Measurements from ENCODE around the gene CARMIL3.
"Not testable (repeated sequence)": the region's sequence is repeated elsewhere in the genome, so short reads cannot be mapped to it uniquely, and the experiment has no call there.

The CARMIL3 gene

GRCh38 chr14:24051789-24052655 is at the start of gene CARMIL3:
CARMIL3 (plus strand) TSS chr14:24052009; CDS start chr14:24052154, 145 bp downstream.
- peak in 2 of 4 experiments; percentile 16 to 53 for DNase-seq

GRCh38 chr14:24006471-24006816 is 45.4 kb upstream of the CARMIL3 start:
- not testable (repeated sequence) for DNase-seq

- DNase-seq = peak in 3 of 4 experiments; percentile 35 to 56 (median 50)
Observed at GRCh38 chr14:24006817-24007652, 44.8 kb upstream of the CARMIL3 start.

GRCh38 chr14:24011051-24011450 is 40.8 kb upstream of the CARMIL3 start:
- DNase-seq = no peak

- DNase-seq = not testable (repeated sequence)
Observed at GRCh38 chr14:24012726-24013273, 39.0 kb upstream of the CARMIL3 start.

- DNase-seq = peak in 2 of 4 experiments; percentile 3 to 5
Observed at GRCh38 chr14:24013654-24014514, 37.9 kb upstream of the CARMIL3 start.

GRCh38 chr14:24015745-24016144 is 36.1 kb upstream of the CARMIL3 start:
- DNase-seq = not testable (repeated sequence)

- not testable (repeated sequence) for DNase-seq
Observed at GRCh38 chr14:24018978-24019377, 32.8 kb upstream of the CARMIL3 start.

GRCh38 chr14:24019944-24020343 is 31.9 kb upstream of the CARMIL3 start:
- DNase-seq = not testable (repeated sequence)

GRCh38 chr14:24020520-24020919 is 31.3 kb upstream of the CARMIL3 start:
- not testable (repeated sequence) for DNase-seq

GRCh38 chr14:24024939-24025418 is 26.8 kb upstream of the CARMIL3 start:
- DNase-seq = not testable (repeated sequence)

GRCh38 chr14:24029687-24030086 is 22.1 kb upstream of the CARMIL3 start:
- not testable (repeated sequence) for DNase-seq

- DNase-seq = not testable (repeated sequence)
Observed at GRCh38 chr14:24031331-24031730, 20.5 kb upstream of the CARMIL3 start.

- DNase-seq = no peak
Observed at GRCh38 chr14:24032727-24033418, 18.9 kb upstream of the CARMIL3 start.

- not testable (repeated sequence) for DNase-seq
Observed at GRCh38 chr14:24035769-24036168, 16.0 kb upstream of the CARMIL3 start.

GRCh38 chr14:24036169-24036962 is 15.4 kb upstream of the CARMIL3 start:
- peak in 2 of 4 experiments; percentile 30 to 62 for DNase-seq

GRCh38 chr14:24036963-24037657 is 14.7 kb upstream of the CARMIL3 start:
- not testable (repeated sequence) for DNase-seq

GRCh38 chr14:24037658-24038037 is 14.2 kb upstream of the CARMIL3 start:
- DNase-seq = no peak

GRCh38 chr14:24038686-24039085 is 13.1 kb upstream of the CARMIL3 start:
- DNase-seq = no peak

GRCh38 chr14:24040692-24041091 is 11.1 kb upstream of the CARMIL3 start:
- no peak for DNase-seq

Data from activated naive CD4-positive, alpha-beta T cell (primary cell).